GM19455 (cell line): ENCODE results near the gene HYPK.
"Not testable (repeated sequence)": the region's sequence is repeated elsewhere in the genome, so short reads cannot be mapped to it uniquely, and the experiment has no call there.

Experiments used
- ATAC-seq: cut with Tn5 transposase; IDR thresholded peaks from one replicate; pipeline ENCODE4 v1.9.1; 2021; ENCODE audit not compliant: unreplicated experiment

The HYPK gene

GRCh38 chr15:43832485-43832884 lies 32.1 kb downstream of the HYPK start:
- not testable (repeated sequence) for ATAC-seq

GRCh38 chr15:43845421-43845820 lies 45.0 kb downstream of the HYPK start:
- no peak for ATAC-seq

DNA sequence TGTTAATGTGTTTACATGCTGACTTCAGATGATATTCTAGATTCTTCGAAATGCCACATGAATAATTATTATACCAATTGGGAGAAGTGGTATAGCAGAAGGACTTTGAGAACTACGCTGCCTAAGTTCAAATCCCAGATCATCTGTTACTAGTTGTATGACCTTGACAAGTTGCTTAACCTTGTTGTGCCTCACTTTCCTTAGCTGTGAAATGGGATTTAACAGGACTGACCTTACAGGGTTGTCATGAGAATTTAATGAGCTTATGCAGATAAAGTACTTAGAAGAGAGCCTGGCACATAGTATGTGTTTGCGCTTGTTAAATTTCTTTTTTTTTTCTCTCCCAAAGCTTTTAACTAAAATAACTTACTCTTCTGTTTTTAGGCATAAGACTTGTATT lies 50.9 kb downstream of the HYPK start:
- ATAC-seq: no peak

DNA sequence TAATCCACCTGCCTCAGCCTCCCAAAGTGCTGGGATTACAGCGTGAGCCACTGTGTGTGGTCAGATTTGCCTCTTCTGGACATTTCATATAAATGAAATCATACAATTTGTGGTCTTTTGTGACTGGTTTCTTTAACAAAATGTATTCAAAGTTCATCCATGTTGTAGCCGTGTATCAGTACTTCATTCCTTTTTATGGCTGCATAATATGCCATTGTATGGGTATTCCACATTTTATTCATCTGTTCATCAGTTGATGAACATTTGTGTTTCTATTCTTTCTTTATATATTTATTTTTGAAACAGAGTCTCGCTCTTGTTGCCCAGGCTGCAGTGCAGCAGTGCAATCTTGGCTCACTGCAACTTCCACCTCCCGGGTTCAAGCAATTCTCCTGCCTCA lies 52.2 kb downstream of the HYPK start:
- ATAC-seq: no peak
